HG02885 (cell line): Measurements from ENCODE around the gene LIF.
"Not testable (repeated sequence)": the region's sequence is repeated elsewhere in the genome, so short reads cannot be mapped to it uniquely, and the experiment has no call there.

Source experiments
- ATAC-seq: cut with Tn5 transposase; IDR thresholded peaks from one replicate; pipeline ENCODE4 v1.9.1; 2021; ENCODE audit warnings: mild to moderate bottlenecking; ENCODE audit not compliant: unreplicated experiment, poor library complexity

LIF gene

GRCh38 chr22:30246814-30247376 lies 336 bp upstream of the LIF start:
- no peak for ATAC-seq

- ATAC-seq = no peak
These were observed 1.2 kb downstream of the LIF start for GRCh38 chr22:30245181-30245984.

GRCh38 chr22:30244641-30245040 lies 1.9 kb downstream of the LIF start:
- no peak for ATAC-seq

- no peak for ATAC-seq
These were observed 2.5 kb downstream of the LIF start for GRCh38 chr22:30244066-30244465.

- no peak for ATAC-seq
These were observed 2.9 kb downstream of the LIF start for GRCh38 chr22:30243661-30244060.

GRCh38 chr22:30241576-30242371 lies 4.8 kb downstream of the LIF start:
- ATAC-seq = no peak

GRCh38 chr22:30240541-30241417 lies 5.8 kb downstream of the LIF start:
- no peak for ATAC-seq

- no peak for ATAC-seq
These were observed 6.8 kb downstream of the LIF start for GRCh38 chr22:30239488-30240405.

- no peak for ATAC-seq
These were observed 7.7 kb downstream of the LIF start for GRCh38 chr22:30238661-30239487.

GRCh38 chr22:30238136-30238535 lies 8.4 kb downstream of the LIF start:
- no peak for ATAC-seq

GRCh38 chr22:30236875-30237274 lies 9.7 kb downstream of the LIF start:
- no peak for ATAC-seq

GRCh38 chr22:30235687-30236170 lies 10.8 kb downstream of the LIF start:
- ATAC-seq = no peak

GRCh38 chr22:30234786-30235470 lies 11.6 kb downstream of the LIF start:
- no peak for ATAC-seq

- not testable (repeated sequence) for ATAC-seq
These were observed 12.2 kb downstream of the LIF start for GRCh38 chr22:30234325-30234724.

- ATAC-seq = no peak
These were observed 13.0 kb downstream of the LIF start for GRCh38 chr22:30233582-30233981.

- no peak for ATAC-seq
These were observed 13.8 kb downstream of the LIF start for GRCh38 chr22:30232716-30233218.

GRCh38 chr22:30230787-30231461 lies 15.6 kb downstream of the LIF start:
- no peak for ATAC-seq
